DOHH2 (cell line): ENCODE results near the gene TUB.

Experiments used
- CTCF ChIP-seq: fragments of 200-600 bp; sonication (generic); IDR thresholded peaks from one replicate; pipeline ENCODE4 v1.5.1; 2014; ENCODE audit warnings: antibody characterized with exemption, mild to moderate bottlenecking, low read depth, low read length; ENCODE audit not compliant: poor library complexity, severe bottlenecking
- EZH2phosphoT487 ChIP-seq: fragments of 200-600 bp; sonication (generic); IDR thresholded peaks from 2 replicates; pipeline ENCODE4 v1.6.1; 2017; ENCODE audit warnings: borderline replicate concordance, mild to moderate bottlenecking, antibody characterized with exemption, low read length, moderate library complexity, mixed read lengths

DNA sequence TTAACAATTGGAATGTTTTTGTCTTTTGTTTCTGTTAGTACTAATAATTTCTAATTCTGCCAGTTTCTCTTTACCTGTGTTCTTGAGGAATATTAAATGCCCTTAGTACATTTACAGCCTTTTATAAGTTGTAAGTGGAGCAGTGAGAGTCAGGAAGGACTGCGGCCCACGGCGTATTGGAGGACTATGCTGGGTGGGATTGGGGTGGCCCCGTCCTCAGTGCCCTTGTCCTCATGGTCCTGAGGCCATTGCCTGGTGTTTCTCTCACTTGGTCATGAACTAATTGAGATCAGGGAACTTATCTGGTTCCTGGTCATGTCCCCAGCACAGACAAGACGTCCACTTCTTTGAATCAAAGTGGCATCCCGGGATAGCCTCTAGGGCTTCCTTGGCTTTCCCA is 3.3 kb downstream of the TUB start:
- TF ChIP-seq CTCF = no peak
- TF ChIP-seq EZH2phosphoT487 = no peak
